ENCODE results near the gene CSTF2T.

DNA sequence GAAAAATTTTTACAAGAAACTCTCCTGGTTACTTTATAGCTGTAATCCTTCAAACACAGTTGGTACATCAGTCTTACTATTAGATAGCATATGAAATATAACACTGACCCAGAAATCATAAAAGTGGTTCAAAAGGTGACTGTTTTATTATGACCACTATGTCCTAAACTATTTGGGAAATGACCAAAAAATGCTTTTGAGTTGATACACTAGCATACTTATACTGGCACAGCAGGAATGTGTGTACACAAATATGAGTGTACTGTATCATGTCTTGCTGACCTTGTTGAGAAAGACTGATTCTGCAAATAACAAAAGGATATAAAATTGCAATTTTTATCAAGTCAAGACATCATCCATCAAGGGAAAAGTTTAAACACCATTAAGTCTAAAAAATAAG, 24.3 kb downstream of the CSTF2T start:
- TF ChIP-seq, protein P1, sequence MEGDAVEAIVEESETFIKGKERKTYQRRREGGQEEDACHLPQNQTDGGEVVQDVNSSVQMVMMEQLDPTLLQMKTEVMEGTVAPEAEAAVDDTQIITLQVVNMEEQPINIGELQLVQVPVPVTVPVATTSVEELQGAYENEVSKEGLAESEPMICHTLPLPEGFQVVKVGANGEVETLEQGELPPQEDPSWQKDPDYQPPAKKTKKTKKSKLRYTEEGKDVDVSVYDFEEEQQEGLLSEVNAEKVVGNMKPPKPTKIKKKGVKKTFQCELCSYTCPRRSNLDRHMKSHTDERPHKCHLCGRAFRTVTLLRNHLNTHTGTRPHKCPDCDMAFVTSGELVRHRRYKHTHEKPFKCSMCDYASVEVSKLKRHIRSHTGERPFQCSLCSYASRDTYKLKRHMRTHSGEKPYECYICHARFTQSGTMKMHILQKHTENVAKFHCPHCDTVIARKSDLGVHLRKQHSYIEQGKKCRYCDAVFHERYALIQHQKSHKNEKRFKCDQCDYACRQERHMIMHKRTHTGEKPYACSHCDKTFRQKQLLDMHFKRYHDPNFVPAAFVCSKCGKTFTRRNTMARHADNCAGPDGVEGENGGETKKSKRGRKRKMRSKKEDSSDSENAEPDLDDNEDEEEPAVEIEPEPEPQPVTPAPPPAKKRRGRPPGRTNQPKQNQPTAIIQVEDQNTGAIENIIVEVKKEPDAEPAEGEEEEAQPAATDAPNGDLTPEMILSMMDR (IDR thresholded peaks at IDR 0.05), result no peak
- no peak for TF ChIP-seq POLR2A (IDR thresholded peaks at IDR 0.05)
